ENCODE measurements around the gene KRT82.

- TF ChIP-seq CTCF (IDR thresholded peaks at IDR 0.05), result peak in 4 of 6 experiments; percentile 13 to 36 (median 36)
- TF ChIP-seq POLR2A (IDR thresholded peaks at IDR 0.05), result no peak
These were observed 25.9 kb downstream of the KRT82 start for GRCh38 chr12:52380271-52380694.

Measured in adrenal gland (tissue), 5 donors.